ENCODE measurements around the gene GCLC.

GCLC gene

DNA sequence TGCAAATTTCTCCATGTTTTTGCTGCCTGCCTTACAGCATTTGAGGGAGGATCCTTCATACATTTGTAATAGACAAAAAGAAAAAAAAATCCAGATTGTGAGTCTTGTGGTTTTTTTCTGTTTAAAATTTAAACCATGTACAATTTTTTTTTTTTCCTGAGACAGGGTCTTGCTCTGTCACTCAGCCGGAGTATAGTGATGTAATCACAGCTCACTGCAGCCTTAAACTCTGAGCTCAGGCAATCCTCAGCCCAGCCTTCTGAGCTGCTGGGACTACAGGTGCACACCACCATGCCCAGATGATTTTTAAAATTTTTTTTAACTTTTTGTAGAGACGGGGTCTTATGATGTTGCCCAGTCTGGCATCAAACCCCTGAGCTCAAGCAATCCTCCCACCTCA, 97.0 kb downstream of the GCLC start:
- no peak for DNase-seq (ENCODE audit: low spot score)
